ENCODE results near the gene SNTN. TPM values are rescaled to one million over a fixed set of nuclear protein-coding genes. Genes with fewer than 3 reads are reported as not detected.

SNTN gene
- total RNA-seq, 1 donor from 2014 or later: not detected

- no peak for DNase-seq (ENCODE audit: low spot score)
Measured at GRCh38 chr3:63673111-63673510, 20.6 kb downstream of the SNTN start.

DNA sequence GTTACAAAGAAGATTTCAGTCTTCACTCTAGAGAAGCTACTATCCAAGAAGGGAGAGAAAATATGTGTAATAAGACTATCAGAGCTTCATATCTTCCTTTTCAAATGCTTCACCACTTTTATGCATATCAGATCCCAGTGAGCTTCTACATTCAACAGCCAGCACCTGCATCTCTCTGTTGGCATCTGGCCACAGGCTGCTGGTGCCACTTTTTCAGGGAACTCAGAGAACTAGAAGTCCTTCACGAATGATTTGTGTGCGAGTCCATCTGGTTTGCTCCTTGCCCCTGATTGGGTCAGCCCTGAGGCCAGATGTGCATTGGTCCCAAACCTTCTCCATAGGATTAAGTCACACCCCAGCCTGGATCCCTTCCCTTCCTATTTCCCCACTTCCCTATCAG lies 22.1 kb downstream of the SNTN start:
- no peak for DNase-seq (ENCODE audit: low spot score)

DNA sequence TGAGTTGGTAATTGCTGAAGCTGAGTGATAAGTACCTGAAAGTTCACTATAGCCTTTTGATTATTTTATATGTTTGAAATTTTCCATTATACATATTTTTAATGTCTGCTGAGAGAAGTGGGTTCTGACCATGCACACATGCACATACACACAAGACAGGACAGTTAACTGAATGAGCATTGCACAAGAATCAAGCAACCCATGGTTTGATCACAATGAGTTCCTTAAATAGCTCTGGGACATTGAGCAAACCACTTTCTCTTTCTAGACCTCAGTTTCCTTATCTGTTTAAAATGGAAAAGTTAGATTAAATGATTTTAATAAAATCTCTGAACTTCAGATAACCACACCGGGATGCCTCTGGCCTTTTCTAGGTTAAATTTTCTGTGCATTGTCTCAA lies 26.7 kb downstream of the SNTN start:
- DNase-seq (ENCODE audit: low spot score): no peak

GRCh38 chr3:63684081-63684480 lies 31.6 kb downstream of the SNTN start:
- no peak for DNase-seq (ENCODE audit: low spot score)

DNA sequence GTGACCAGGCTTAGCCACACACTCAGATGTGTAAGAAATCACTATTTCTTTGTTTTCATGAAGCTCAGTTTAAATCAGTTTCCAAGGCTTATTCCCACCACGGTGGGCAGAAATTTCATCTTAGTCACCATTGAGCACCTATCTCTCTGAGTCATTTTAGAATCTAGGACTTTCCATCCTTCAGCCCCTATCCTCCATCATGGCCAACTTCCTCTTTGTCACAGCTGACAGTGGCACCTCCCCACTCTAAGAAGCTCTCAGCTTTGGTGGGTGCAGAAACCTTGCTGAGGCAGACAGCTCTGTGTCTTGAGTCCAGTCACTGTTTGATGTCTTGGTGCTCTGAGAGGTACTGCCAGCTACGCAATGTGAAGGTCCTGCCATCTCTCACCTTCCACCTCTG lies 32.9 kb downstream of the SNTN start:
- DNase-seq (ENCODE audit: low spot score): no peak

- no peak for DNase-seq (ENCODE audit: low spot score)
Measured at GRCh38 chr3:63687278-63688225, 35.1 kb downstream of the SNTN start.

GRCh38 chr3:63689285-63689684 lies 36.8 kb downstream of the SNTN start:
- DNase-seq (ENCODE audit: low spot score): no peak

DNA sequence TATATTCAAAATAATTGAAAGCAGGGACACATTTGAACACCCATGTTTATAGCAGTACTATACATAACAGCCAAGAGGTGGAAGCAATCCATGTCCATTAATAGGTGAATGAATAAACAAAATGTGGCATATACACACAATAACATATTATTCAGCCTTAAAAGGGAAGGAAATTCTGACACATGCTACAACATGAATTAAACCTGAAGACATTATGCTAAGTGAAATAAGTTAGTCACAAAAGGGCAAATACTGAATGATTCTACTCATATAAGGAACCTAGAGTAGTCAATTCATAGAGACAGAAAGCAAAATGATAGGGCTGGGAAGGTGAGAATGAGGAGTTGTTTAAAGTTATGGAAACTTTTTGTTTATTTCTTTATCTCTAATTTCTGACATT lies 40.9 kb downstream of the SNTN start:
- DNase-seq (ENCODE audit: low spot score): no peak

DNA sequence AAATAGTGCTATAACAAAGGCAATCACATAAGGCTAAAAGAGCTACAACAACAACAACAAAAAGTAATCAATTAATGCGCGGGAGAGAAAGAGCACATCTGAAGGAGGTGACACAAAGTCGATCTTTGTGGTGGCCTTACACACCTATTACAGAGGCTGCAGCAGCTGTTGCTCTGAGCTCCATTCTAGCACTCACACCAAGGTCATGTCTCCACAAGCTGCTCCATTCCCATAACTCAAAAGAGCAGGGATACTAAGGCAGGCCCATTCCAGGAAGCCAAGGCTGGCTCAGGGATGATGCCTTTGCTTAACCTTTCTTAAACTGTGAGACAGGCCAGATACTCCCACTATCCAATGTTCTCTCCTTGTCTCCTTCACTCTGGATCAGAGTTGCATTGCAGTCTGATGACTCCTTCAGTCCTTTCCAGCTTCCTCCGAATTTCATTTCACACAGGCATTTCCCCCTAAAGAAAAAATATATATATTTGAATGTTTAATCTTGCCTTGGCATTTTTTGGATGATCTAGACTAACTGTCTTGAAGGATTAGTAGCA lies 52.7 kb downstream of the SNTN start:
- DNase-seq (ENCODE audit: low spot score): no peak

DNA sequence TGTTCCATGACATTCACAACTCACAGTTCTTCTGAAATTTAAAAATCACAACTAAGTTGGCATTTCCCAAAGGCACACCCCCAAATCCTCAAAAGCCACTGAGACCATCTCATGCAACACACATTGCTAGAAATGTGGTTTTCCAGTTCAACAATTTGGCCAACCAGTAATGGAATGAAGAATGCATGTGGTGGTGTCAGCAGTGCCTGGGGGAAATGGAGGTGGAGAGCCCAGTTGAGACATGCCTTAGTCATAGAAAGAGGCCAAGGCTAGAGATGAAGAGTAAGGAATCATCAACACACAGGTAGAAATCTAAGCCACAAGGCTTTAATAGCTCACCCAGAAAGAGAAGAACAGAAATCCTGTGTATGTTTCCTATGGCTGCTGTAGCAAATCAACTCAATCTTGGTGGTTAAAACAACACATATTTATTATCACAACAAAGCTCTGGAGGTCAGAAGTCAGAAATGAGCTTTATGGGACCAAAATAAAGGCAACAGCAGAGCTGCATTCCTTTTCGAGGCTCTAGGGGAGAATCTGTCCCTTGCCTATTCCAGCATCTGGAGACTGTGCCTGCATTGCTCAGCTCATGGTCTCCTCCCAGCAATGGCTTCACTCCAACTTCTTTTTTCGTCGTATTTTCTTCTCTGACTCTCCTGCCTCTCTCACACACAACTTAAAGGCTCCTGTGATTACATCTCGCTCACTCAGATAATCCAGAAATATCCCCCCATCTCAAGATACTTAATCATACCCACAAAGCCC lies 54.0 kb downstream of the SNTN start:
- no peak for DNase-seq (ENCODE audit: low spot score)

DNA sequence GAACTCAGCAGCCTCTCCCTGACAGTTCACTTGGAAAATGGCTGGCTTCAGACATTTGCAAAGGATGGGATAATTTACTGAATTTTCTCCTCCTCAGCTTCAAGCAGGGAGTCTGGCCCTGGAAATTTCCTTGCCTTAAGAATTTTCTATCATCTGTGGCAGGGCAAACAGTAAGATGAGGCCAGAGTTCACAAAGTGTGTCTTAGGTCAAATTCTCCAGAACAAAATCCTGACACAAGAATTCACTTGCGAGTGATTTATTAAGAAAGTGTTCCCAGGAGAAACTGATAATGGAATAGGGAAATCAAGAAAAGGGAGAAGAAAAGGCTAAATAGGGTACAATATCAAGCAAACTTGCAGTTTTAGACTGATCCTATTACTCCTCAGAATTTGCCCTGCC lies 55.3 kb downstream of the SNTN start:
- DNase-seq (ENCODE audit: low spot score): no peak

- no peak for DNase-seq (ENCODE audit: low spot score)
Measured at GRCh38 chr3:63709576-63709975, 57.1 kb downstream of the SNTN start.

Other genes starting within 250 kb of the SNTN start
- gene C3orf49, start 166.6 kb downstream of the SNTN start, total RNA-seq: not detected
- 63.2 TPM for gene THOC7, start 211.1 kb downstream of the SNTN start, total RNA-seq
- gene ATXN7, start 211.2 kb downstream of the SNTN start, total RNA-seq: 42.3 TPM